Adrenal gland (tissue), 12 donors: ENCODE data around the gene METTL16. TPM values are rescaled to one million over a fixed set of nuclear protein-coding genes. Genes with fewer than 3 reads are reported as not detected.
A peak's percentile ranks its signal among the peaks of the same experiment; 100 is the strongest.

Experiments used
- DNase-seq, 7 donors: peaks; one replicate each; pipeline ENCODE4 v3.0.0-alpha.2; 2019 to 2020
- H3K27ac ChIP-seq, 5 donors: fragments of 200-600 bp; sonication (generic) in 4 of 5; 1 replicate in 3 of 5; 2 replicates in 2 of 5; pipeline versions ENCODE4 v1.5.1 to v1.8.0; 2016 to 2020; ENCODE audit warnings: mild to moderate bottlenecking in 1 of 5
- H3K27me3 ChIP-seq: fragments of 200-600 bp; 2 replicates; pipeline ENCODE4 v1.8.0; 2021
- H3K36me3 ChIP-seq, 2 donors: fragments of 200-600 bp; replicated peaks in 1 of 2; 1 replicate in 1 of 2; 2 replicates in 1 of 2; pipeline versions ENCODE4 v1.5.1 to v1.8.0; 2018 to 2022
- H3K4me1 ChIP-seq, 2 donors: fragments of 200-600 bp; replicated peaks in 1 of 2; 1 replicate in 1 of 2; 2 replicates in 1 of 2; pipeline versions ENCODE4 v1.5.1 to v1.8.0; 2018 to 2021
- H3K4me3 ChIP-seq, 4 donors: fragments of 200-600 bp; sonication (generic) in 3 of 4; one replicate each; pipeline ENCODE4 v1.5.1; 2016 to 2018
- H3K9me3 ChIP-seq, 3 donors: fragments of 200-600 bp; sonication (generic) in 1 of 3; replicated peaks in 1 of 3; 1 replicate in 2 of 3; 2 replicates in 1 of 3; pipeline versions ENCODE4 v1.5.1 to v1.8.0; 2016 to 2021
- CTCF ChIP-seq, 6 experiments: fragments of 450-650 bp in 4 of 6; fragments of 200-600 bp in 2 of 6; sonication (generic) in 1 of 6; IDR thresholded peaks; 1 replicate in 5 of 6; 2 replicates in 1 of 6; pipeline versions ENCODE4 v1.5.1 to v1.8.0; 2016 to 2021; ENCODE audit warnings: antibody characterized with exemption in 6 of 6, mild to moderate bottlenecking in 2 of 6, moderate library complexity in 1 of 6
- POLR2A ChIP-seq, 2 donors: fragments of 450-650 bp; IDR thresholded peaks; one replicate each; pipeline ENCODE4 v1.6.1; 2017; ENCODE audit warnings: antibody characterized with exemption in 2 of 2, mild to moderate bottlenecking in 2 of 2, moderate library complexity in 1 of 2
- WGBS, 4 donors: extraction: QIAGEN DNeasy Blood & Tissue Kit in 2 of 4; methylation state at CpG; one replicate each; pipeline versions ENCODE4 v1.1.5 to v1.1.7; 2013 to 2017; 5-methylcytosine and 5-hydroxymethylcytosine counted together
- intact Hi-C, 2 donors: fragments of 100-400 bp; cut with DNase I; formaldehyde crosslinking; loops; one replicate each; pipeline versions ENCODE4 v1.14.1 to v1.15.0; 2022 to 2023
- polyA plus RNA-seq, 3 donors: library from polyadenylated mRNA; stranded (reverse); fragments of 200-250 nt in 2 of 3; fragments of 350-450 nt in 1 of 3; fragmentation: Illumina TruSeq in 1 of 3; extraction: RNeasy Lipid Tissue Mini Kit (QIAGEN cat#74804) in 1 of 3; gene quantifications; one replicate each; pipeline ENCODE4 v1.2.3, GENCODE V29; 2013 to 2014
- total RNA-seq, 9 donors: library from RNA; depleted of rRNA in 4 of 9; stranded (reverse); fragments of >200 nt in 4 of 9; fragments of 120-200 nt in 1 of 9; fragmentation: NEBNext Ultra II Directional in 1 of 9; extraction: Animal tissue kit (Norgen Biotek cat#: 25700) in 1 of 9; gene quantifications; one replicate each; pipeline versions ENCODE4 v1.1.0 to v1.2.4, GENCODE V29; 2013 to 2023
- donor health status: healthy with polysubstance abuse.
- donor health status: Bipolar disorder and iron deficiency.
- donor health status: DM: yes; HTN: yes; CAD: no.
- donor health status: DM: no; HTN: no; CAD: no.
- donor health status: DM: no; HTN: no; CAD: no.
- donor health status: DM: yes; HTN: yes; CAD: no.

METTL16 gene
- total and polyA plus RNA-seq, 12 donors: 15.3 to 94.7 (median 33.2) TPM

GRCh38 chr17:2384439-2385127, 127.1 kb downstream of the METTL16 start:
- peaks cover 0 to 25% of the 10 kb centered on the region in 2 donors for H3K36me3 ChIP-seq
- peak overlapping the region in 2 of 5 donors; percentile 10 to 49 for H3K27ac ChIP-seq
- peaks cover 0 to 28% of the 10 kb centered on the region in 2 donors for H3K4me1 ChIP-seq
- TF ChIP-seq CTCF (IDR thresholded peaks at IDR 0.05) (no peak), POLR2A (IDR thresholded peaks at IDR 0.05) (no peak)
- H3K9me3 ChIP-seq: no peaks in the 10 kb centered on the region
- H3K27me3 ChIP-seq: no peaks in the 10 kb centered on the region
- no peak for DNase-seq
- intact Hi-C loops: no loop called here
- 68 to 76% (median 73%) methylated on average over 14 to 22 of the region's 22 CpGs for WGBS, 4 donors
- H3K4me3 ChIP-seq: no peak overlapping the region

GRCh38 chr17:2383628-2384167, 128.0 kb downstream of the METTL16 start:
- Histone ChIP-seq H3K27ac (peak overlapping the region in 2 of 5 donors; percentile 29 to 35), H3K9me3 (no peaks in the 10 kb centered on the region), H3K4me1 (peaks cover 0 to 28% of the 10 kb centered on the region in 2 donors), H3K36me3 (peaks cover 0 to 28% of the 10 kb centered on the region in 2 donors), H3K27me3 (no peaks in the 10 kb centered on the region), H3K4me3 (no peak overlapping the region)
- TF ChIP-seq CTCF (IDR thresholded peaks at IDR 0.05): no peak
- no peak for TF ChIP-seq POLR2A (IDR thresholded peaks at IDR 0.05)
- 85 to 89% (median 89%) methylated on average over 11 of the region's 11 CpGs for WGBS, 4 donors
- no peak for DNase-seq
- intact Hi-C loops: loop anchor here in 1 of 2 donors (1.0 kb wide), 1 partner anchor 32 kb away; no protein-coding TSS in a partner anchor

- Histone ChIP-seq H3K27ac (peak overlapping the region in 1 of 5 donors; percentile 21), H3K4me3 (no peak overlapping the region), H3K27me3 (no peaks in the 10 kb centered on the region), H3K9me3 (no peaks in the 10 kb centered on the region), H3K4me1 (peaks cover 0 to 28% of the 10 kb centered on the region in 2 donors), H3K36me3 (peaks cover 0 to 18% of the 10 kb centered on the region in 2 donors)
- intact Hi-C loops: loop anchor here in 1 of 2 donors (2.0 kb wide), 1 partner anchor 36 kb away; no protein-coding TSS in a partner anchor
- no peak for DNase-seq
- TF ChIP-seq CTCF (IDR thresholded peaks at IDR 0.05): no peak
- no peak for TF ChIP-seq POLR2A (IDR thresholded peaks at IDR 0.05)
- WGBS, 4 donors: 75 to 89% (median 79%) methylated on average over 9 to 15 of the region's 15 CpGs
These were observed 130.6 kb downstream of the METTL16 start for GRCh38 chr17:2380950-2381649.
